A673 (cell line): ENCODE data around the gene DCP2.

ENCODE experiments used
- CTCF ChIP-seq: fragments of 300-800, 200-600 bp; sonication (generic); conservative IDR thresholded peaks from 2 replicates; pipeline ENCODE4 v1.5.1; 2017; ENCODE audit warnings: low read depth, mild to moderate bottlenecking, antibody characterized with exemption, low read length, moderate library complexity, mixed read lengths
- EZH2 ChIP-seq: fragments of 200-600 bp; sonication (generic); IDR thresholded peaks from 2 replicates; pipeline ENCODE4 v1.6.1; 2017; ENCODE audit warnings: borderline replicate concordance, low read depth, mild to moderate bottlenecking, mixed read lengths, antibody characterized with exemption, low read length; ENCODE audit not compliant: poor library complexity, severe bottlenecking

- TF ChIP-seq CTCF (no peak), EZH2 (no peak)
Observed at GRCh38 chr5:113036321-113036720, 59.7 kb downstream of the DCP2 start.
